ENCODE data around the gene FBN1. TPM values are rescaled to one million over a fixed set of nuclear protein-coding genes. Genes with fewer than 3 reads are reported as not detected.

Gene FBN1
- total and polyA plus RNA-seq, 2 experiments from 2014 or later: 1.9 to 3.8 TPM

GRCh38 chr15:48590723-48591122, 54.8 kb downstream of the FBN1 start:
- Histone ChIP-seq H3K4me3 (no peak overlapping the region), H3K79me2 (replicated peaks; ENCODE audit: insufficient read depth) (no peaks in the 10 kb centered on the region), H2AFZ (no peak overlapping the region), H3K36me3 (ENCODE audit: insufficient read depth) (no peaks in the 10 kb centered on the region), H3K9me2 (ENCODE audit: insufficient read depth) (no peaks in the 10 kb centered on the region), H3K27ac (ENCODE audit: low read depth) (no peak overlapping the region), H3K4me2 (no peak overlapping the region), H4K20me1 (replicated peaks; ENCODE audit: insufficient read depth) (no peaks in the 10 kb centered on the region), H3K27me3 (ENCODE audit: insufficient read depth) (no peaks in the 10 kb centered on the region), H3F3A (replicated peaks; ENCODE audit: low read depth) (no peaks in the 10 kb centered on the region), H3K4me1 (ENCODE audit: insufficient read depth) (peaks cover 7% of the 10 kb centered on the region; the same call in 1 of the 2 replicates)
- Mint-ChIP-seq H3K9me3 (no peaks in the 10 kb centered on the region), H3K27ac (no peak overlapping the region), H3K4me3 (no peak overlapping the region), H3K4me1 (peaks cover 8% of the 10 kb centered on the region; the same call in 2 of the 3 replicates), H3K36me3 (ENCODE audit: low read depth) (no peaks in the 10 kb centered on the region), H3K27me3 (ENCODE audit: insufficient read depth, low read depth, poor library complexity) (no peaks in the 10 kb centered on the region)
- TF ChIP-seq ETS1 (IDR thresholded peaks at IDR 0.05) (no peak), ZNF114 (CRISPR knock-in tag; IDR thresholded peaks at IDR 0.05) (no peak), STAT1 (IDR thresholded peaks at IDR 0.05; ENCODE audit: unreplicated experiment) (no peak), POLR2AphosphoS5 (IDR thresholded peaks at IDR 0.05; ENCODE audit: low read depth) (no peak), CREB1 (CRISPR knock-in tag; IDR thresholded peaks at IDR 0.05; ENCODE audit: low read depth) (no peak)
- ATAC-seq: no peak
- no peak for DNase-seq (ENCODE audit: low spot score)

- Histone ChIP-seq H3K4me2 (no peak overlapping the region), H3K27ac (ENCODE audit: low read depth) (no peak overlapping the region), H3K27me3 (ENCODE audit: insufficient read depth) (no peaks in the 10 kb centered on the region), H3K9me2 (ENCODE audit: insufficient read depth) (no peaks in the 10 kb centered on the region), H3F3A (replicated peaks; ENCODE audit: low read depth) (no peaks in the 10 kb centered on the region), H3K4me3 (no peak overlapping the region), H3K79me2 (replicated peaks; ENCODE audit: insufficient read depth) (no peaks in the 10 kb centered on the region), H2AFZ (no peak overlapping the region), H4K20me1 (replicated peaks; ENCODE audit: insufficient read depth) (no peaks in the 10 kb centered on the region), H3K4me1 (ENCODE audit: insufficient read depth) (no peaks in the 10 kb centered on the region), H3K36me3 (ENCODE audit: insufficient read depth) (no peaks in the 10 kb centered on the region)
- H3K27me3 Mint-ChIP-seq (ENCODE audit: insufficient read depth, low read depth, poor library complexity): no peaks in the 10 kb centered on the region
- H3K9me3 Mint-ChIP-seq: no peaks in the 10 kb centered on the region
- no peak for TF ChIP-seq CREB1 (CRISPR knock-in tag; IDR thresholded peaks at IDR 0.05; ENCODE audit: low read depth)
- DNase-seq (ENCODE audit: low spot score) (no peak), ATAC-seq (no peak)
- no peaks in the 10 kb centered on the region for H3K36me3 Mint-ChIP-seq (ENCODE audit: low read depth)
- H3K27ac Mint-ChIP-seq: no peak overlapping the region
- no peak overlapping the region for H3K4me3 Mint-ChIP-seq
- peaks cover 2% of the 10 kb centered on the region; the same call in 2 of the 3 replicates for H3K4me1 Mint-ChIP-seq
These were observed 60.5 kb downstream of the FBN1 start for GRCh38 chr15:48584812-48585563.

- ATAC-seq: no peak
- Histone ChIP-seq H3K4me3 (no peak overlapping the region), H3K27me3 (ENCODE audit: insufficient read depth) (no peaks in the 10 kb centered on the region), H3F3A (replicated peaks; ENCODE audit: low read depth) (no peaks in the 10 kb centered on the region), H2AFZ (no peak overlapping the region), H4K20me1 (replicated peaks; ENCODE audit: insufficient read depth) (no peaks in the 10 kb centered on the region), H3K4me2 (no peak overlapping the region), H3K36me3 (ENCODE audit: insufficient read depth) (no peaks in the 10 kb centered on the region), H3K9me2 (ENCODE audit: insufficient read depth) (no peaks in the 10 kb centered on the region), H3K27ac (ENCODE audit: low read depth) (no peak overlapping the region), H3K4me1 (ENCODE audit: insufficient read depth) (no peaks in the 10 kb centered on the region), H3K79me2 (replicated peaks; ENCODE audit: insufficient read depth) (no peaks in the 10 kb centered on the region)
- H3K36me3 Mint-ChIP-seq (ENCODE audit: low read depth): no peaks in the 10 kb centered on the region
- H3K9me3 Mint-ChIP-seq: no peaks in the 10 kb centered on the region
- H3K4me3 Mint-ChIP-seq: no peak overlapping the region
- H3K4me1 Mint-ChIP-seq: peaks cover 2% of the 10 kb centered on the region; the same call in 2 of the 3 replicates
- DNase-seq (ENCODE audit: low spot score): no peak
- H3K27me3 Mint-ChIP-seq (ENCODE audit: insufficient read depth, low read depth, poor library complexity): no peaks in the 10 kb centered on the region
- no peak overlapping the region for H3K27ac Mint-ChIP-seq
- TF ChIP-seq NANOG (IDR thresholded peaks at IDR 0.05; ENCODE audit: borderline replicate concordance) (no peak), ZNF331 (CRISPR knock-in tag; IDR thresholded peaks at IDR 0.05; ENCODE audit: low read depth) (no peak), ZNF114 (CRISPR knock-in tag; IDR thresholded peaks at IDR 0.05) (no peak), STAT1 (IDR thresholded peaks at IDR 0.05; ENCODE audit: unreplicated experiment) (no peak), JUNB (IDR thresholded peaks at IDR 0.05; ENCODE audit: unreplicated experiment) (no peak), CREB1 (CRISPR knock-in tag; IDR thresholded peaks at IDR 0.05; ENCODE audit: low read depth) (no peak), EZH2phosphoT487 (IDR thresholded peaks at IDR 0.05; ENCODE audit: unreplicated experiment) (no peak), EZH2 (IDR thresholded peaks at IDR 0.05; ENCODE audit: low read depth, unreplicated experiment) (no peak), REST (IDR thresholded peaks at IDR 0.05; ENCODE audit: unreplicated experiment) (no peak)
These were observed 61.3 kb downstream of the FBN1 start for GRCh38 chr15:48584090-48584811.
